C4-2B (cell line): Measurements from ENCODE around the gene SLC25A5.
A peak's percentile ranks its signal among the peaks of the same experiment; 100 is the strongest.
"Not testable (repeated sequence)": the region's sequence is repeated elsewhere in the genome, so short reads cannot be mapped to it uniquely, and the experiment has no call there.

Source experiments
- H3K27ac ChIP-seq: fragments of 450-650 bp; 2 replicates; pipeline ENCODE4 v1.5.1; 2017
- ZFX ChIP-seq: fragments of 450-650 bp; IDR thresholded peaks from 2 replicates; pipeline ENCODE4 v1.6.1; 2017
- TF ChIP-seq, protein P1 (sequence below): fragments of 450-650 bp; conservative IDR thresholded peaks from 2 replicates; pipeline ENCODE4 v1.5.1; 2017; ENCODE audit warnings: mild to moderate bottlenecking

Gene SLC25A5

GRCh38 chrX:119427024-119427794, 41.0 kb upstream of the SLC25A5 start:
- TF ChIP-seq, protein P1, sequence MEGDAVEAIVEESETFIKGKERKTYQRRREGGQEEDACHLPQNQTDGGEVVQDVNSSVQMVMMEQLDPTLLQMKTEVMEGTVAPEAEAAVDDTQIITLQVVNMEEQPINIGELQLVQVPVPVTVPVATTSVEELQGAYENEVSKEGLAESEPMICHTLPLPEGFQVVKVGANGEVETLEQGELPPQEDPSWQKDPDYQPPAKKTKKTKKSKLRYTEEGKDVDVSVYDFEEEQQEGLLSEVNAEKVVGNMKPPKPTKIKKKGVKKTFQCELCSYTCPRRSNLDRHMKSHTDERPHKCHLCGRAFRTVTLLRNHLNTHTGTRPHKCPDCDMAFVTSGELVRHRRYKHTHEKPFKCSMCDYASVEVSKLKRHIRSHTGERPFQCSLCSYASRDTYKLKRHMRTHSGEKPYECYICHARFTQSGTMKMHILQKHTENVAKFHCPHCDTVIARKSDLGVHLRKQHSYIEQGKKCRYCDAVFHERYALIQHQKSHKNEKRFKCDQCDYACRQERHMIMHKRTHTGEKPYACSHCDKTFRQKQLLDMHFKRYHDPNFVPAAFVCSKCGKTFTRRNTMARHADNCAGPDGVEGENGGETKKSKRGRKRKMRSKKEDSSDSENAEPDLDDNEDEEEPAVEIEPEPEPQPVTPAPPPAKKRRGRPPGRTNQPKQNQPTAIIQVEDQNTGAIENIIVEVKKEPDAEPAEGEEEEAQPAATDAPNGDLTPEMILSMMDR, result no peak
- TF ChIP-seq ZFX, result no peak
- no peak overlapping the region for H3K27ac ChIP-seq

GRCh38 chrX:119427795-119428185, 40.5 kb upstream of the SLC25A5 start:
- TF ChIP-seq, protein P1, result no peak
- TF ChIP-seq ZFX, result no peak
- H3K27ac ChIP-seq, result no peak overlapping the region

GRCh38 chrX:119429471-119429870, 38.8 kb upstream of the SLC25A5 start:
- H3K27ac ChIP-seq, result no peak overlapping the region
- no peak for TF ChIP-seq ZFX
- TF ChIP-seq, protein P1, result no peak

GRCh38 chrX:119441295-119441694, 26.9 kb upstream of the SLC25A5 start:
- not testable (repeated sequence) for H3K27ac ChIP-seq

GRCh38 chrX:119442286-119442685, 26.0 kb upstream of the SLC25A5 start:
- TF ChIP-seq, protein P1, result no peak
- TF ChIP-seq ZFX, result no peak
- H3K27ac ChIP-seq, result no peak overlapping the region

DNA sequence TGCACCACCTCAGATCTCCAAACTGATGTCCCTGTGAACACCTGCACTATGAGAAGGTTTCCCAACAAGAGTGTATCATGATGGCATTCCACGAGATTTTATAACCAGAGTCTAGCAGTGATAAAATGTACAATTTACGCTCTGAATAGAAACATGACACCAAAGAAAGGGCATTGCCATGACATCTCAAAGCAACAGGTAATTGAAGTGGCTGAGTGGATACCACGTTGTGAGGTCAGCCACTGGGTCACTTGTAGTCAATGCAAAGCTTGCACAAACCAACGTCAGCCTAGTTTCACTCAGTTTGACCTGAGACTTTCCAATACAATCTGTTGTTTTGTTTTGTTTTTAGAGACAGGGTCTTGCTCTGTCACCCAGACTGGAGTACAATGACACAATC, 15.0 kb upstream of the SLC25A5 start:
- no peak overlapping the region for H3K27ac ChIP-seq
- TF ChIP-seq, protein P1, result no peak

DNA sequence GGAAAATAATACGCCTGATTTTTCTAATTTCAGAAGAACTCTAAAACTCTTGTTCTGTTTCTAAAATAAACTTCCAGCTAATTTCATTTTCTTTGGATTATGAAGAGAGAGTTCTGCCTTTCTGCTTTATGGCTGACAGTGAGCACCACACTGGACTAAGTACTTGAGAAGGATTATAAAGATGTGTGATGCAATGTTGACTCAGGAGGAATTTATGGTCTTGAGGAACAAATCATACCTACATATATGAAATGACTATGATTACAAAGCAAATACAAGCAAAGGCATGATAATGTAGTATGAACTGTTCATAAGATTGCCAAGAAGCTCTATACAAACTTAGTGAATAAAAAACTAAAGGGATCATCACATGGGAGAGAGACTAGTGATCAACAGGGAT, 13.0 kb upstream of the SLC25A5 start:
- peak overlapping the region; percentile 65 for H3K27ac ChIP-seq
- TF ChIP-seq, protein P1, result no peak
- no peak for TF ChIP-seq ZFX

DNA sequence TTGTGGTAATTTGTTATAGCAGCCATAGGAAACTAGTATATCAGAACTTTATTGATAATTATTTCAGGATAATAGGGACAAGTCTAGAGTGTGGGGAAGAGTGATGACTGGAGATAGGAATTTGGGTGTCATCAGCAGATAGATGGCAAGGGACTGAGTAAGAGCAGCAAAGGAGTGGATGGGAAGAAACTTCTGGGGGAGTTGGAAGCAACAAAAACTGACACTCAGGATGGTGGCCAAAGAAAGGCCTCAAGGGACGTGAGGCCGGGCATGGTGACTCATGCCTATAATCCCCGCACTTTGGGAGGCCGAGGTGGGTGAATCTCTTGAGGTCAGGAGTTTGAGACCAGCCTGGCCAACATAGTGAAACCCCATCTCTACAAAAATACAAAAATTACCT, 9.1 kb upstream of the SLC25A5 start:
- peak overlapping the region; percentile 69 for H3K27ac ChIP-seq
- TF ChIP-seq, protein P1, result no peak
- TF ChIP-seq ZFX, result no peak
